GM19043 (cell line): ENCODE data around the gene ZNG1A.
"Not testable (repeated sequence)": the region's sequence is repeated elsewhere in the genome, so short reads cannot be mapped to it uniquely, and the experiment has no call there.

Experiments used
- ATAC-seq: cut with Tn5 transposase; IDR thresholded peaks from one replicate; pipeline ENCODE4 v1.9.1; 2021; ENCODE audit warnings: low read depth; ENCODE audit not compliant: unreplicated experiment

ZNG1A gene

DNA sequence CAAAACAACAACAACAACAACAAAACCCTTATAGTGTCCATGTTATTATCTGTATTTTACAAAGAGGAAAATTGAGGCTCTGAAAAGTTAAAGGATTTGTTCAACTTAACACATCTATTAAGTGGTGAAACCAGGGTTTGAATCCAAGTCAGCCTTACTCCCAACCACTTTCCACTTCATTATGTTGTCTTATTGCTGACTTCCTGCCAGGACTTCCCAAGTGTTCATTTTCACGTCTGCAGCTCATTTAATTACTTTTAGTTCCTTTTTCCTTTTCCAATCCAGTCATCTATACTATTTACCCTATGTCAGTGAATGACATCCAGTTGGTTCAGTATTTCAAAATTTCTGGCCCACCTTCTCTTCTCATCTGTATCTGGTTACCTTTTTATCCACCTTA, 20.7 kb upstream of the ZNG1A start:
- ATAC-seq, result not testable (repeated sequence)

DNA sequence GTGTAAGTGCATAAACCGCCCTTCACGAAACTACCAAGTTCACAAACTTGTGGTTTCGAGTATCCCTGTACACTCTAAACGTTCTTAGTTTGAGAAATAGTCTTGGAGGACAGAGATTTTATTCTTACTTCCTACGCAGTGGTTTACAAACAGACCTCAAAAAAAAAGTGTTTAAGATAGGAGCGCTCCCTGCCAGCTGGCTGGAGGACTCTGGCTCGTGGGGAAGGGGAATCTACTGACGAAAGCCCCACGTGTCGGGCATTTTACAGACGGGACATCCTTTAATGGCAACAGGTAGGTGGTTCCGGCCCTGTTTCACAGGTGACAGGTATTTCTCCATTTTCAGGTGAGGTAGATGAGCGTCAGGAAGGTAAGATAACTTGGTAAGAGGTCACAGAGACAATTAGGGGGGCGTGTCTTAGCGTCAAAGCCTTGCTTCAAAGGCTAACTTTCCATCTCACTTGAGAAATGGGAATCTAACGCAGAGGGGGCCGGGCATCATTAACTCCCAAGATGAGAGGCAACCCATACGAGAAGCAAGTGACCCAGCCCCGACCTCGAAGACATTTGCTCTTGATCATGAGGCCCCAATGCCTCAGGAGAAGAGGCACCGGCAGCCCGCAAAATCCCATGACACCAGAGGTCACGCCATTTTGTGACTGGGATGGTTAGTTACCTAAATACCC, 573 bp downstream of the ZNG1A start:
- not testable (repeated sequence) for ATAC-seq

- not testable (repeated sequence) for ATAC-seq
Observed at GRCh38 chr9:169757-170156, 9.1 kb downstream of the ZNG1A start.

GRCh38 chr9:159871-160270, 19.0 kb downstream of the ZNG1A start:
- not testable (repeated sequence) for ATAC-seq

GRCh38 chr9:151173-151572, 27.7 kb downstream of the ZNG1A start:
- not testable (repeated sequence) for ATAC-seq

- ATAC-seq, result not testable (repeated sequence)
Observed at GRCh38 chr9:139880-140279, 39.0 kb downstream of the ZNG1A start.

- not testable (repeated sequence) for ATAC-seq
Observed at GRCh38 chr9:117995-118467, 60.8 kb downstream of the ZNG1A start, which contains the start of gene FOXD4. FOXD4 (minus strand) TSS chr9:118417; CDS start chr9:118119, 298 bp downstream.

DNA sequence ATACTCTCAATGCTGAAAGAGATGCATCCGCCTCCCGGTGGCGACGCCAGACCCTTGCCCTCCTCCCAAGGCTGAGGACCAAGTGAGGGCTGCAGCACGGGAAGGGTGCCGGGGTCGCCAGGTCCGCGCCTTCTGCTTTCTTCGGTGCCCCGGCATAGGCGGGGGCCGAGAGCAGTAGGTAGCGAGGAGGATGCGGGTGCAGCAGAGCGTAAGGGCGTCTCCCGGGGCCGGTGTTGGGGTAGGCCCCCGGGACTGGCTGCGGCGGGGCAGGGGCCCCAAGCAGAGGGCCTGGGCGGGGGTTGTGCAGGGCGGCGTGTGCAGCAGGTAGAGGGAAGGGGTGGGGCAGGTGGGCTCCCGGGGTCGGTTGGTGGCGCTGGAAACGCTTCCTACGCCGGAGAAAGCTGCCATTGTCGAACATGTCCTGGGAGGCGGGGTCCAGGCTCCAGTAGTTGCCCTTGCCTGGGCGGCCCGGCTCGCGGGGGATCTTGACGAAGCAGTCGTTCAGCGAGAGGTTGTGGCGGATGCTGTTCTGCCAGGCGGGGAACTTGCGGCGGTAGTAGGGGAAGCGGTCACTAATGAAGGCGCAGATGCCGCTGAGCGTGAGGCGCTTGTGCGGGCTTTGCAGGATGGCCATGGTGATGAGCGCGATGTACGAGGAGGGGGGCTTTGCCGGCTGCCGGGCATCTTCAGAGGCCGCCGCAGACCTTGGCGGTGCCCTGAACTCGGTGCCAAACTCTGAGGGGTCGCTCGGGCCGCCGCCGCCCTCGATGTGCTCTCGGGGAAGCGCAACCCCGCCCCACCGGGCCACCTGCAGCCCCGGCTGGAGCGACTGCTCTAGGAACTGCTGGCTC, 61.5 kb downstream of the ZNG1A start:
- ATAC-seq, result not testable (repeated sequence)

- not testable (repeated sequence) for ATAC-seq
Observed at GRCh38 chr9:116239-117077, 62.4 kb downstream of the ZNG1A start.

DNA sequence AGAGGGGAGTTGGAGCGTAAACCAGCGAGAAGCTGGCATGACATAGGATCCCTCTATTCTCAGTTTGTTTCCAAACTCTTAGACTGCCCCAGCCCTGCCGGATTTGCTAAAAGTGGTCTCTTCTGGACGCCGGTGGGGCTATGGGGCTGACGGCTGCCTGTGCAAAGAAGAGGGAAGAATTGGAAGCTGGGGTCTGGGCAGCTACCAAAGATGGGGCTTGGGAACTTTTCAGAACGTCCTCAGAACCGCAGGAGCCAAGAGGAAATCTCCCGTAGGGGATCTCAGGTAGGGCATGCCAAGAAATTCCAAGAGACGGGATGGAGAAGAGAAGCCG, 63.8 kb downstream of the ZNG1A start:
- ATAC-seq, result not testable (repeated sequence)

GRCh38 chr9:114267-115117, 64.4 kb downstream of the ZNG1A start:
- not testable (repeated sequence) for ATAC-seq

- ATAC-seq, result not testable (repeated sequence)
Observed at GRCh38 chr9:113468-114266, 65.2 kb downstream of the ZNG1A start.

DNA sequence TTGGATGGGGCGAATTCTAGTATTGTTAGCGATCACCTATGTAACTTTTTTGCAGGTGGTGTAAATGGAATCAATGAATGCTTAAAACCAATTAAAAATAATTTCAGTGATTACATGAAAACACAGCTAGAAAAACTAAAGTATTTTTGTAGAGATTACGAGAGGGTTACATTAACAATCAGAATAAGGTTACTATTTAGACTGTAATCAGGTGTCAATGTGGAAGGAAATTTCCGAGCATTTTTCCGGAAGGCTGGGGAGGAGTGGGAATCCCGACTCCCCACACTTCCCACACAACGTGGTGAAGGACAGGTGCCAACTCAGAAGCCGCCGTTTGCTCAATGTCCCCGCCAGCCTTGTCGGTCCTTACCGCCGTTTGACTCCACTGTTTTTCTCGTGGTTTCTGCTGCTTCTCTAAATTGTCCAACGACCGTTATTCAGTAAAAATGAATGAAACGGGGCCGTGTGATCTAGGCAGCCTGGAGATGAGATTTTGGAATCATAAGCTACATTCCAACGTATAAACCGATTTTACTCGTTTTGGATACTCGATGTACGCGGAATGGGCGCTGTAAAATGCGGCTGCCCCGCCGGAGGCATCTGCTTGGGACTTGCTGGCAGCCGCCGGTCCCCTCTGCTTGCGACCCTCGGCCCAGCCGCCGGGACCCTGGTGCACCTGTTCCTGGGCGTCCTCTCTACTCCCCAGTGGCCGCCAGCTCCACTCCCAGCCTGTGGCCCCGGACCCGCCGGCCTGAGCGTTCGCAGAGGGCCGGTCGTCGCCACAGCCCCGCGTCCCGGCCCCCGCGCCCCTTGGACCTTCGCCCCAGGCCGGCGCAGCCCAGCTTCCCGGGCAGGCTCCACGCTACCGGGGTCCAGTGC, 66.0 kb downstream of the ZNG1A start:
- ATAC-seq, result not testable (repeated sequence)

- ATAC-seq, result not testable (repeated sequence)
Observed at GRCh38 chr9:110672-111071, 68.2 kb downstream of the ZNG1A start.

- ATAC-seq, result not testable (repeated sequence)
Observed at GRCh38 chr9:109540-109939, 69.3 kb downstream of the ZNG1A start.

DNA sequence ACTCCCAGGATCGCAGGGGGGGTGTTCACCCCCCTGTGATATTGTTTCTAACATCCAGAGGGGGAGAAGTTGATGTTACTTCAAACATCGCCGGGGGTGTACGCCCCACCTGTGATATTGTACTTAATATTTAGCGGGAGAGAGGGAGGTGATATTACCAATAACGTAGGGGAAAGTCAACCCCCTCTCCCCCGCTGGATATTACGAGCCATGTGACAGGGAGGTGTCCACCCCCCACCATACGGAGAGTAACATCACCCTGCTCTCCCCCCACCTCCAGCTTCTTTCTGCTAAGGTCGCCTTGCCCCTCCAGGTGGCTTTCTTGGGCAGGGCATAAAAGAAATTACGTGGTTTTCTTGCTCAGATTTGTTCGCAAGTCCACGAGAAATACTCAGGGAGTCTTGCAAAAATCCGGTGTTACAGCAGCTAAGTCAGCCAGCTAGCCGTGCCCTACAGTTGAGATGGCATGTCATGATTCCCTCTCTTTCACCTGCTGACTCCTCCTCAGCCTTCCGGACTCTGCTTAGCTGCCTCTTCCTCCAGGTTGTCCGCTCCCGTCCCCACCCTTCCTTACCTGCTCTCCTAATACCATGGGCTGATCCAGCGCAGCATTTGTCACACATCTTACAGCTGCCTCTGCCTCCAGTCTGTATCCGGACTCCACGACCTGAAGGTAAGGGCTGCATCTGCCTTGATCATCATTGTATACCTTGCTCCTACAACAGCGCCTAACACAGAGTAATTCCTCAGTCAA, 69.9 kb downstream of the ZNG1A start:
- not testable (repeated sequence) for ATAC-seq

DNA sequence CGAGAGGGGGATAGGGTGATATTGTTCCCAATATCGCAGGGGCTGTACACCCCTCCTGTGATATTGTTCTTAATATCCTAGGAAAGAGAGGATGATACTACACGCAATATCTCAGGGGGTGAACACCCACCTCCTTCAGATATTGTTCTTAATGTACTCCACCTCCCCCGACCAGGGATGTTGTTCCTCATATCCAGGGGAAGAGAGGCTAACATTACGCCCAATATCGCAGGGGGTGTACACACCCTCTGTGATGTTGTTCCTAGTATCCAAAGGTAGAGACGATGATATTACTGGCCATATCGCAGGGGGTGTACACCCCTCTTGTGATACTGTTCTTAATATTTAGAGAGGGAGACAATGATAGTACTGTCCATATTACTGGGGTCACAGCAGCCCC, 72.9 kb downstream of the ZNG1A start:
- ATAC-seq, result not testable (repeated sequence)
